Measurements from ENCODE around the gene ETV1. TPM values are rescaled to one million over a fixed set of nuclear protein-coding genes. Genes with fewer than 3 reads are reported as not detected.
A peak's percentile ranks its signal among the peaks of the same experiment; 100 is the strongest.
"Not testable (repeated sequence)": the region's sequence is repeated elsewhere in the genome, so short reads cannot be mapped to it uniquely, and the experiment has no call there.

ETV1 gene
- total and polyA plus RNA-seq, 2 of the 4 experiments (the other 2 are of a cell fraction), result 8.6 to 21.1 TPM

- TF ChIP-seq CTCF (conservative IDR thresholded peaks at IDR 0.05; ENCODE audit: low read depth, low read length), result no peak
- peak; percentile 78 for TF ChIP-seq FOS (IDR thresholded peaks at IDR 0.05; ENCODE audit: low read depth, low read length)
- TF ChIP-seq BHLHE40 (IDR thresholded peaks at IDR 0.05; ENCODE audit: low read depth, low read length), result peak; percentile 13; the same call in 1 of the 2 replicates
Observed at GRCh38 chr7:13920053-13920697, 69.3 kb downstream of the ETV1 start (continued).

- H3K18ac ChIP-seq (ENCODE audit: low read depth, low read length); H3K4ac ChIP-seq (ENCODE audit: low read depth, low read length); H3K14ac ChIP-seq (replicated peaks; ENCODE audit: low read depth, low read length); H2BK15ac ChIP-seq (ENCODE audit: low read depth, low read length); H3K56ac ChIP-seq (ENCODE audit: extremely low read depth, insufficient read depth, low read length); H2BK20ac ChIP-seq (ENCODE audit: low read depth, low read length); H2AK9ac ChIP-seq (replicated peaks; ENCODE audit: low read depth, low read length, poor library complexity); H4K91ac ChIP-seq (ENCODE audit: insufficient read depth, low read depth, low read length); H2AK5ac ChIP-seq (ENCODE audit: low read depth, low read length); H2BK5ac ChIP-seq (ENCODE audit: low read depth, low read length, poor library complexity, severe bottlenecking); H3K27me3 ChIP-seq (ENCODE audit: control insufficient read depth, insufficient read depth, low read length); DNase-seq; H3K36me3 ChIP-seq (ENCODE audit: control insufficient read depth, insufficient read depth, low read length); in situ Hi-C loops (cut with MboI; ENCODE audit: low sequenced_read_pairs); H3K9ac ChIP-seq (ENCODE audit: low read depth, low read length); H3K27ac ChIP-seq (ENCODE audit: insufficient read depth, low read length); H4K8ac ChIP-seq (ENCODE audit: low read depth in 2 of 2, low read length in 2 of 2); H4K20me1 ChIP-seq (ENCODE audit: insufficient read depth, low read length); H3K4me2 ChIP-seq (ENCODE audit: low read depth, low read length); H3K4me3 ChIP-seq (ENCODE audit: insufficient read depth, low read depth, low read length); POLR2A ChIA-PET (ENCODE audit: unreplicated experiment); BruUV-seq (replicated peaks); H3K9me3 ChIP-seq (ENCODE audit: control insufficient read depth, insufficient read depth, low read length); H3K4me1 ChIP-seq (ENCODE audit: control insufficient read depth, insufficient read depth, low read length); dilution Hi-C loops (cut with HindIII; ENCODE audit: low sequenced_read_pairs, unreplicated experiment); H3K9me1 ChIP-seq (ENCODE audit: insufficient read depth, low read length); H2BK120ac ChIP-seq (ENCODE audit: low read depth, low read length); H3K79me1 ChIP-seq (ENCODE audit: low read depth in 1 of 2, low read length in 2 of 2); H3K23ac ChIP-seq (ENCODE audit: low read depth, low read length); ATAC-seq (ENCODE audit: low read depth); H4K5ac ChIP-seq (ENCODE audit: low read depth, low read length); H2AFZ ChIP-seq (replicated peaks; ENCODE audit: low read length, poor library complexity): not testable (repeated sequence)
- CTCF ChIA-PET, result interaction anchor here (0.7 kb wide), 2 partner anchors 177 to 381 kb away, joined by 3 read pairs; no protein-coding TSS in a partner anchor
- intact Hi-C loops (cut with micrococcal nuclease), result loop anchor here (5.0 to 10.0 kb wide), 2 partner anchors 634 to 761 kb away; no protein-coding TSS in a partner anchor
- WGBS, 2 experiments (ENCODE audit: extremely low coverage in 2 of 2, insufficient read length in 1 of 2), result no CpG with 5 or more reads among the region's 3 CpGs
Observed at GRCh38 chr7:13918333-13918732, 71.1 kb downstream of the ETV1 start.

GRCh38 chr7:13917103-13917502 lies 72.4 kb downstream of the ETV1 start:
- H2AK5ac ChIP-seq (ENCODE audit: low read depth, low read length); H3K27ac ChIP-seq (ENCODE audit: insufficient read depth, low read length); H3K23ac ChIP-seq (ENCODE audit: low read depth, low read length); H2AK9ac ChIP-seq (replicated peaks; ENCODE audit: low read depth, low read length, poor library complexity); H3K14ac ChIP-seq (replicated peaks; ENCODE audit: low read depth, low read length); H3K18ac ChIP-seq (ENCODE audit: low read depth, low read length); CTCF ChIA-PET; H2BK5ac ChIP-seq (ENCODE audit: low read depth, low read length, poor library complexity, severe bottlenecking); H3K9me3 ChIP-seq (ENCODE audit: control insufficient read depth, insufficient read depth, low read length); H2BK20ac ChIP-seq (ENCODE audit: low read depth, low read length); H3K9ac ChIP-seq (ENCODE audit: low read depth, low read length); H3K4me2 ChIP-seq (ENCODE audit: low read depth, low read length); H3K9me1 ChIP-seq (ENCODE audit: insufficient read depth, low read length); H4K8ac ChIP-seq (ENCODE audit: low read depth in 2 of 2, low read length in 2 of 2); H3K36me3 ChIP-seq (ENCODE audit: control insufficient read depth, insufficient read depth, low read length); H3K56ac ChIP-seq (ENCODE audit: extremely low read depth, insufficient read depth, low read length); dilution Hi-C loops (cut with HindIII; ENCODE audit: low sequenced_read_pairs, unreplicated experiment); H2AFZ ChIP-seq (replicated peaks; ENCODE audit: low read length, poor library complexity); H4K20me1 ChIP-seq (ENCODE audit: insufficient read depth, low read length); H2BK120ac ChIP-seq (ENCODE audit: low read depth, low read length); H3K4me3 ChIP-seq (ENCODE audit: insufficient read depth, low read depth, low read length); ATAC-seq (ENCODE audit: low read depth); H3K79me1 ChIP-seq (ENCODE audit: low read depth in 1 of 2, low read length in 2 of 2); H2BK15ac ChIP-seq (ENCODE audit: low read depth, low read length); H4K91ac ChIP-seq (ENCODE audit: insufficient read depth, low read depth, low read length); BruUV-seq (replicated peaks); H3K4ac ChIP-seq (ENCODE audit: low read depth, low read length); H3K4me1 ChIP-seq (ENCODE audit: control insufficient read depth, insufficient read depth, low read length); DNase-seq; H3K27me3 ChIP-seq (ENCODE audit: control insufficient read depth, insufficient read depth, low read length); in situ Hi-C loops (cut with MboI; ENCODE audit: low sequenced_read_pairs); H4K5ac ChIP-seq (ENCODE audit: low read depth, low read length): not testable (repeated sequence)
- intact Hi-C loops (cut with micrococcal nuclease), result loop anchor here (5.0 to 10.0 kb wide), 2 partner anchors 632 to 760 kb away; no protein-coding TSS in a partner anchor
- no CpG with 5 or more reads among the region's 7 CpGs for WGBS, 2 experiments (ENCODE audit: extremely low coverage in 2 of 2, insufficient read length in 1 of 2)
- POLR2A ChIA-PET (ENCODE audit: unreplicated experiment), result interaction anchor here (0.6 kb wide), 1 partner anchor 33 kb away, joined by 4 read pairs; no protein-coding TSS in a partner anchor
